GM12872 (cell line): Measurements from ENCODE around the gene OR2T12.

Experiments
- TF ChIP-seq, protein P1 (sequence below): IDR thresholded peaks from 3 replicates; pipeline ENCODE4 v1.5.1; 2011; ENCODE audit warnings: low read depth, mild to moderate bottlenecking, low read length, moderate library complexity; ENCODE audit not compliant: insufficient read depth

Gene OR2T12, protein sequence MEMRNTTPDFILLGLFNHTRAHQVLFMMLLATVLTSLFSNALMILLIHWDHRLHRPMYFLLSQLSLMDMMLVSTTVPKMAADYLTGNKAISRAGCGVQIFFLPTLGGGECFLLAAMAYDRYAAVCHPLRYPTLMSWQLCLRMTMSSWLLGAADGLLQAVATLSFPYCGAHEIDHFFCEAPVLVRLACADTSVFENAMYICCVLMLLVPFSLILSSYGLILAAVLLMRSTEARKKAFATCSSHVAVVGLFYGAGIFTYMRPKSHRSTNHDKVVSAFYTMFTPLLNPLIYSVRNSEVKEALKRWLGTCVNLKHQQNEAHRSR

DNA sequence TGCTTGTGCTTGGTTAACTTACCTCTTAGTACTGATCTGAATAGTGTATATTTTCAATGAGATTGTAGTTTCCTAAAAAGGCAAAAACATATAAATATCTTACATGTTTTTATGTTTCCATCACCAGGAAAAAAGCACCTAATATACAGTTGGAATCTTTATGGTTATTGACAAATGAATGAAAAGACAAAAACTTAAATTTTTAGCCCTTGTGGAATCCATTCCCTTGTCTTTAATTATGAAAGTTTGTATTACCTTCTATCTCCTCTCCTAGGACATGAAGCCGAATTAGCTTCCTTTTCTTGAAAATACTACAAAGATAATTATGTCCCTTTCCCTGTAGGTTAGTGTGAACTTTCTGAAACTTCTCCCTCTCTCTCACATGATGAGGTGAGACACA lies at the start of gene OR2T12:
Gene OR2T12 (minus strand): TSS at position 101 of the 400 bp plus-strand sequence. CDS start 7,846 bp downstream, outside the sequence.
- TF ChIP-seq, protein P1, sequence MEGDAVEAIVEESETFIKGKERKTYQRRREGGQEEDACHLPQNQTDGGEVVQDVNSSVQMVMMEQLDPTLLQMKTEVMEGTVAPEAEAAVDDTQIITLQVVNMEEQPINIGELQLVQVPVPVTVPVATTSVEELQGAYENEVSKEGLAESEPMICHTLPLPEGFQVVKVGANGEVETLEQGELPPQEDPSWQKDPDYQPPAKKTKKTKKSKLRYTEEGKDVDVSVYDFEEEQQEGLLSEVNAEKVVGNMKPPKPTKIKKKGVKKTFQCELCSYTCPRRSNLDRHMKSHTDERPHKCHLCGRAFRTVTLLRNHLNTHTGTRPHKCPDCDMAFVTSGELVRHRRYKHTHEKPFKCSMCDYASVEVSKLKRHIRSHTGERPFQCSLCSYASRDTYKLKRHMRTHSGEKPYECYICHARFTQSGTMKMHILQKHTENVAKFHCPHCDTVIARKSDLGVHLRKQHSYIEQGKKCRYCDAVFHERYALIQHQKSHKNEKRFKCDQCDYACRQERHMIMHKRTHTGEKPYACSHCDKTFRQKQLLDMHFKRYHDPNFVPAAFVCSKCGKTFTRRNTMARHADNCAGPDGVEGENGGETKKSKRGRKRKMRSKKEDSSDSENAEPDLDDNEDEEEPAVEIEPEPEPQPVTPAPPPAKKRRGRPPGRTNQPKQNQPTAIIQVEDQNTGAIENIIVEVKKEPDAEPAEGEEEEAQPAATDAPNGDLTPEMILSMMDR, result no peak

GRCh38 chr1:248348475-248348874 lies 45.3 kb upstream of the OR2T12 start, which contains the start of gene OR14C36:
Gene OR14C36 (plus strand): TSS chr1:248348775. CDS start chr1:248348775, 0 bp downstream.
- TF ChIP-seq, protein P1, result no peak

DNA sequence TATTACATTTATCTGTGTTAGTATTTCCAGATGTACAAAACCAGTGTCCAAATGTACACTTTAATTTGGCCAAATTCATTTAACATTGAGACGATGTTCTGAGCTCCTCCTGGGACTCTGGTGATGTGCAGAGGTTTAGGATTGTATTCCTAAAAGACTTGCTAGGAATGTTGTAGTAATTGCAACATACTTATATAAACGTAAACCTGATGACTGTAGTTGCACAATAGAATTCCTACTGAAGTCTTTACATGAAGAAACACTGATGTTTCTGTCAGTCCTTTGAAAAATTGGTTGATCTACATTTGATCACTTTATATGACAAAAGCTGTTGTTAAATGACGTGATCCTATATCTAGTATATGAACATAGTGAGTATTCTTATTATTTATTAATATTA lies 40.2 kb upstream of the OR2T12 start:
- TF ChIP-seq, protein P1, result no peak

DNA sequence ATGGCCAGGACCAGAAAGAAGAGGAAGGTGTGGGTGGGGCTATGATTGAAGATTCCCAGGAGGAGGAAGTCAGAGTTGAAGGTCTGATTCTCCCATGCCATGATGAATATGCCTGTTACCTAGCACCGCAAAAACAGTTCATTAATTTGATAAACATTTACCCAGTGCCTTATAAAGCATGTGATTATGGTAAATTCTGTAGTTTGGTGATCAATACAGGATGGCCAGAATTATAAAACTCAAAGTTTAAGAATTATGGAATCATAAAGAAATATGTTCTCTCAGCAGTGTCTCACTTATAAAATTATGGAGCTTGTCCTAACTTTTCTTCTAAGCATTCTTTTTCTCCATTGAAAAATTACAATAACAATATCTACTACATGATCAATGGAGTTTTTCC lies 21.2 kb upstream of the OR2T12 start, which contains the start of gene OR2M7:
Gene OR2M7 (minus strand): TSS at position 101 of the 400 bp plus-strand sequence. CDS start 0 bp downstream, at position 101.
- TF ChIP-seq, protein P1, result no peak

GRCh38 chr1:248316796-248317195 lies 13.6 kb upstream of the OR2T12 start:
- TF ChIP-seq, protein P1, result no peak

DNA sequence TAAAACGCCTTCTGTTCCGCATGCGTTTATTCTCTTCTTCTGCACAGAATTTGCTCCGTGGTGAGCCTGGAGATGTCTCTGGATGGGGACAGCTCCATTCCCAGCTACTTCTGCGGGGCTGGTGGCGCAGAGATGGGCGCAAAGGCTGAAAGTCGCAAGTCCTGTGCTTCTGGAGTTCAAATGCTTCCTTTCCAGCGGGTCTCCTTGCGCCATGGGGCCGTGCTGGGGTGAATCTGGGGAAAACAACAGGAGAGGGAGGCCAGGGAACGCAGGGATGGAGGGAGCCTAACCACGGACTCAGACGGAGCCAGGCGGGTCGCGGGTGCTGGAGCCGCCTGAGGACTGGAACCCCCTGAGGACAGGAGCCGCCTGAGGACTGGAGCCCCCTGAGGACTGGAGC lies 2.9 kb upstream of the OR2T12 start:
- TF ChIP-seq, protein P1, result no peak

- TF ChIP-seq, protein P1, result no peak
Measured at GRCh38 chr1:248288391-248288790, 14.8 kb downstream of the OR2T12 start.
